Colonic mucosa (tissue), 4 donors: Measurements from ENCODE around the gene SLC25A13. TPM values are rescaled to one million over a fixed set of nuclear protein-coding genes. Genes with fewer than 3 reads are reported as not detected.

ENCODE experiments used
- DNase-seq: peaks from one replicate; pipeline ENCODE4 v3.0.0-alpha.2; 2020
- H3K27ac ChIP-seq: fragments of 200-600 bp; one replicate; pipeline ENCODE4 v1.8.0; 2021
- H3K27me3 ChIP-seq: fragments of 200-600 bp; one replicate; pipeline ENCODE4 v1.8.0; 2021
- H3K36me3 ChIP-seq: fragments of 200-600 bp; one replicate; pipeline ENCODE4 v1.8.0; 2021
- H3K4me1 ChIP-seq: fragments of 200-600 bp; one replicate; pipeline ENCODE4 v1.8.0; 2021; ENCODE audit warnings: mild to moderate bottlenecking
- H3K4me3 ChIP-seq: fragments of 200-600 bp; one replicate; pipeline ENCODE4 v1.8.0; 2021
- H3K9ac ChIP-seq, 2 donors: one replicate each; pipeline ENCODE4 v1.7.0; 2013; ENCODE audit warnings: control low read depth in 2 of 2, low read depth in 2 of 2, low read length in 2 of 2
- H3K9me3 ChIP-seq: fragments of 200-600 bp; one replicate; pipeline ENCODE4 v1.8.0; 2021
- intact Hi-C: fragments of 100-400 bp; cut with DNase I; formaldehyde crosslinking; loops from one replicate; pipeline ENCODE4 v1.14.1; 2022
- total RNA-seq, 2 donors: library from RNA; stranded (reverse); fragmentation: NEBNext Ultra II Directional in 1 of 2; extraction: Animal tissue kit (Norgen Biotek cat#: 25700) in 1 of 2; gene quantifications; one replicate each; pipeline ENCODE4 v1.2.1, GENCODE V29; 2021
- TF ChIP-seq, protein P1 (sequence below): fragments of 200-600 bp; IDR thresholded peaks from one replicate; pipeline ENCODE4 v1.8.0; 2022; ENCODE audit warnings: antibody characterized with exemption, mild to moderate bottlenecking
- donor health status: healthy.
- donor health status: DM: no; HTN: no; CAD: no.
- donor health status: DM: no; HTN: no; CAD: no.

Gene SLC25A13
- total RNA-seq, 2 donors from 2014 or later: 36.4 to 45.2 TPM

DNA sequence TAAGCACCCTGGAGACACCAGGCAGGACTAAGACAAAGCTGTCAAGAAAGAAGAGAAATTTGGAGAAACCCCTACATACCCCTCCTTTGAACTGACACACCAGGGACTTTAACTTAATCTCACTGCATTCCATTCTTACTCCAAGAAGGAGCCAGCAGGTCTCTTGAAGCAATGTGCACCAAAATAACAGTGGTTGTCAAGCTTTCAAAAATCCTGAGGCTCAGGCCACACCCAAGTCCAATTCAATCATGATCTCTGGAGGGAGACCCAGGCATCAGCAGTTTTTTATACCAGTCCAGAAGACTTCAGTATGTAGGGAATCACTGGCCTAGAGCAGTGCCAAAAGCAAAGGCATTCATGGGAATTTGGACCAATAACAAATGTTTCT is 6.8 kb downstream of the SLC25A13 start:
- intact Hi-C loops: no loop called here
- Histone ChIP-seq H3K9ac (no peak overlapping the region), H3K4me3 (no peak overlapping the region), H3K27me3 (no peaks in the 10 kb centered on the region), H3K4me1 (no peaks in the 10 kb centered on the region), H3K36me3 (no peaks in the 10 kb centered on the region), H3K9me3 (no peaks in the 10 kb centered on the region), H3K27ac (no peak overlapping the region)
- DNase-seq: no peak
- TF ChIP-seq, protein P1, sequence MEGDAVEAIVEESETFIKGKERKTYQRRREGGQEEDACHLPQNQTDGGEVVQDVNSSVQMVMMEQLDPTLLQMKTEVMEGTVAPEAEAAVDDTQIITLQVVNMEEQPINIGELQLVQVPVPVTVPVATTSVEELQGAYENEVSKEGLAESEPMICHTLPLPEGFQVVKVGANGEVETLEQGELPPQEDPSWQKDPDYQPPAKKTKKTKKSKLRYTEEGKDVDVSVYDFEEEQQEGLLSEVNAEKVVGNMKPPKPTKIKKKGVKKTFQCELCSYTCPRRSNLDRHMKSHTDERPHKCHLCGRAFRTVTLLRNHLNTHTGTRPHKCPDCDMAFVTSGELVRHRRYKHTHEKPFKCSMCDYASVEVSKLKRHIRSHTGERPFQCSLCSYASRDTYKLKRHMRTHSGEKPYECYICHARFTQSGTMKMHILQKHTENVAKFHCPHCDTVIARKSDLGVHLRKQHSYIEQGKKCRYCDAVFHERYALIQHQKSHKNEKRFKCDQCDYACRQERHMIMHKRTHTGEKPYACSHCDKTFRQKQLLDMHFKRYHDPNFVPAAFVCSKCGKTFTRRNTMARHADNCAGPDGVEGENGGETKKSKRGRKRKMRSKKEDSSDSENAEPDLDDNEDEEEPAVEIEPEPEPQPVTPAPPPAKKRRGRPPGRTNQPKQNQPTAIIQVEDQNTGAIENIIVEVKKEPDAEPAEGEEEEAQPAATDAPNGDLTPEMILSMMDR: no peak

DNA sequence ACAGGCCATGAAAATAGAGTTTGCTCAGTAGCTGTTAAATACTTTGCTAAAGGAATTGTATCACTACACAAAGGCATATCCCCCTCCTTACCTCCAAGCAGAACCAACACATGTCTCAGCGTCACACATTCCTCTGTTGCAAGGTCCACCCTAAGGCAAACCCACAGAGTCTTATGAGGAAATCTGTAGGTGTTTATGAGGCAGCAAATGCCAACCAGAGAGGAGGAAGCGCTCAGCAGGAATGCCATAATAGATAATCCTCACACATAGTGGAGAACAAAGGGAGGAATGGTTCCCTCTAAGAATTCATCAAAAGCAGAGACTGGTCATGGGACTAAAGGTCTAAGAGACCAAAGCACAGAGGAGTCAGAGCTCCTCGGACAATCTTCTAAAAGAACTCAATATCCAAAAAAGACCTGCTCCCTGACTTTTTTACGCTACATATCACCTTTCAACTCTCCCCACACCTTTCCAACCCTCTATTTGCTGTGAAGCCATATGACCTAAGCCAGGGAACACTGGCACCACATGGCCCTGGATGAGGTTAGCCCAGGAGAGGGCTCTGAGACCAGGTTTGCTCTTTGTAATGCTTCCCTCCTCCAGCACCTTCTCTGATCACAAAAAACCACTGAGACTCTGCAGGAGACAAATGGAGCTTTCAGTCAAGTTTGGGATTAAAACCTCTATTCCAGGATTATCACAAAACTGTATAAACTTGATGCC is 7.3 kb downstream of the SLC25A13 start:
- Histone ChIP-seq H3K4me1 (no peaks in the 10 kb centered on the region), H3K9ac (no peak overlapping the region), H3K4me3 (no peak overlapping the region), H3K27me3 (no peaks in the 10 kb centered on the region), H3K27ac (no peak overlapping the region), H3K36me3 (no peaks in the 10 kb centered on the region), H3K9me3 (no peaks in the 10 kb centered on the region)
- intact Hi-C loops: no loop called here
- TF ChIP-seq, protein P1: no peak
- no peak for DNase-seq

DNA sequence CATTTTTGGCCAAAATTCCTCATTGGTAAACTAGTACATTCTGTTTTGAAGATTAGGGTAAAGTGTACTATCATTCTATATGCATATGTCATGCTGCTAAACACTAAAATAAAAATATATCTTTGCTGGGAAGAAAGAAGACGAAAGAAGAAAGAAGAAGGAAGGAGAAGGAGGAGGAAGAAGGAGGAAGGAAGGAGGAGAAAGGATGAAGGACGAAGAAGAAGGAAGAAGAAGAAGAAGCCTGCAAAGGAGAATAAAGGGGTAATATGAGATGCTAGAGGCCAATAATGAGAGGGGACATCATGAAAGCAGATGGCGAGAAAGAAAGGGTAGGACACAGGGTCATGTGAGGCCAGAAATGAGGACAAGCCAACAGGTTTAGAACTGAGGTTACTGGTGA is 8.0 kb downstream of the SLC25A13 start:
- TF ChIP-seq, protein P1: no peak
- H3K9ac ChIP-seq: no peak overlapping the region
- H3K36me3 ChIP-seq: no peaks in the 10 kb centered on the region
- intact Hi-C loops: no loop called here
- no peaks in the 10 kb centered on the region for H3K9me3 ChIP-seq
- H3K27ac ChIP-seq: no peak overlapping the region
- no peaks in the 10 kb centered on the region for H3K27me3 ChIP-seq
- DNase-seq: no peak
- H3K4me3 ChIP-seq: no peak overlapping the region
- H3K4me1 ChIP-seq: no peaks in the 10 kb centered on the region

DNA sequence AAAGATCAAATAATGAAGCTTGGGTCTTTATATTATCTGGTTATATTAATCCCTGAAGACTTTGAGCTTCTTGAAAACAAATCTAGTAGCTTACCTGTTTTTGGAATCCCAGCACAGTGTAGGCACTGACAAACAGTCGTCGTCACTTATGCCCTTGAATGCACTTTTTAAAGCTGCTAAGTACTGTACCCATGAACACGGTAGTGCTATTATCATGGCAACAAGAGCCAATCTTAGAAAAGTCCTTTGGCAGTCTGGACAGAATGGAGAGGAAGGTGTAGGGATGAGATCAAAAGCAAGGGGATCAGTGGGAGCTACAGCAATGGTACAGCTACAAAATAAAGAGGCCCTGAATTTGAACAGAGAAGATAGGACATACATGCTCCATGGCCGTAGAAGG is 9.4 kb downstream of the SLC25A13 start:
- H3K4me3 ChIP-seq: no peak overlapping the region
- H3K9ac ChIP-seq: no peak overlapping the region
- H3K36me3 ChIP-seq: no peaks in the 10 kb centered on the region
- H3K9me3 ChIP-seq: no peaks in the 10 kb centered on the region
- intact Hi-C loops: no loop called here
- H3K27ac ChIP-seq: no peak overlapping the region
- H3K27me3 ChIP-seq: no peaks in the 10 kb centered on the region
- TF ChIP-seq, protein P1: no peak
- no peaks in the 10 kb centered on the region for H3K4me1 ChIP-seq
- DNase-seq: no peak

DNA sequence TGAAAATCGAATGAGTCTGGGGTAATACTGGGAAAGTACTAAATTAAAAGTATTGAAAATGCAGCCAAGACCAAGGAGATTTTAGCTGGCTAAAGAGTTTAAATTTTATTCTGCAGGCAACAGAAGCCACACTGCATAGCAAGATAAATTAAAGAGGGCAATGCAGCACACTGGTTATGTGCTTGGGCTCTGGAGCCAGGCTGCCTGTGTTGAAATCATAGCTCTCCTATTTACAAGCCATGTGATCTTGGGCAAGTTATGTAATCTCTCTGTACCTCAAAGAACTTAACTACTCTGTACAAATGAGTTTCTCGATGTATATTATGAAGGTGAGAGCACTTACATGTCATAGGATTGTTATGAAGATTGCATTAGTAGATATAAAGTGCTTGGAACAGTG is 9.9 kb downstream of the SLC25A13 start:
- TF ChIP-seq, protein P1: no peak
- no peaks in the 10 kb centered on the region for H3K27me3 ChIP-seq
- H3K9me3 ChIP-seq: no peaks in the 10 kb centered on the region
- no peak overlapping the region for H3K27ac ChIP-seq
- no peak overlapping the region for H3K4me3 ChIP-seq
- H3K9ac ChIP-seq: no peak overlapping the region
- DNase-seq: no peak
- intact Hi-C loops: no loop called here
- no peaks in the 10 kb centered on the region for H3K36me3 ChIP-seq
- no peaks in the 10 kb centered on the region for H3K4me1 ChIP-seq
